OCI-LY3 (cell line): Measurements from ENCODE around the gene TBC1D23.

ENCODE experiments used
- H2AFZ ChIP-seq: fragments of 200-600, 300-600 bp; shearing (Covaris generic); 2 replicates; pipeline ENCODE4 v1.6.0; 2014; ENCODE audit warnings: antibody characterized with exemption, low read depth, low read length
- H3K27ac ChIP-seq: fragments of 200-600, 300-600 bp; sonication (generic); 2 replicates; pipeline ENCODE4 v1.5.1; 2014; ENCODE audit warnings: mild to moderate bottlenecking, low read length, moderate library complexity, mixed read lengths
- H3K27me3 ChIP-seq: fragments of 200-600, 300-600 bp; sonication (generic); 2 replicates; pipeline ENCODE4 v1.6.1; 2014; ENCODE audit warnings: low read depth, low read length, mixed read lengths
- H3K36me3 ChIP-seq: fragments of 200-600, 300-600 bp; sonication (generic); replicated peaks from 2 replicates; pipeline ENCODE3; 2014; ENCODE audit warnings: low read depth, low read length, mixed read lengths
- H3K4me1 ChIP-seq: fragments of 300-600, 200-600 bp; sonication (generic); 2 replicates; pipeline ENCODE4 v1.6.1; 2014; ENCODE audit warnings: low read length, mixed read lengths
- H3K4me2 ChIP-seq: fragments of 200-600, 300-600 bp; sonication (generic); 2 replicates; pipeline ENCODE4 v1.6.1; 2014; ENCODE audit warnings: low read length, mixed read lengths
- H3K4me3 ChIP-seq: fragments of 300-600, 200-600 bp; sonication (generic); 2 replicates; pipeline ENCODE4 v1.5.1; 2014; ENCODE audit warnings: antibody characterized with exemption, mild to moderate bottlenecking, low read length, moderate library complexity
- H3K79me2 ChIP-seq: fragments of 300-600, 200-600 bp; shearing (Covaris generic); 2 replicates; pipeline ENCODE4 v1.6.1; 2014; ENCODE audit warnings: mild to moderate bottlenecking, low read length, mixed read lengths
- H3K9ac ChIP-seq: fragments of 300-600, 200-600 bp; shearing (Covaris generic); 2 replicates; pipeline ENCODE4 v1.6.0; 2014; ENCODE audit warnings: mild to moderate bottlenecking, low read length, moderate library complexity
- H3K9me3 ChIP-seq: fragments of 200-600, 300-600 bp; shearing (Covaris generic); 2 replicates; pipeline ENCODE4 v1.6.1; 2014; ENCODE audit warnings: low read length, mixed read lengths; ENCODE audit not compliant: insufficient read depth
- H4K20me1 ChIP-seq: fragments of 200-600, 300-600 bp; sonication (generic); 2 replicates; pipeline ENCODE4 v1.6.1; 2016; ENCODE audit warnings: low read length, mixed read lengths; ENCODE audit not compliant: insufficient read depth
- CTCF ChIP-seq: fragments of 200-600, 300-600 bp; sonication (generic); IDR thresholded peaks from 2 replicates; pipeline ENCODE4 v1.5.1; 2014; ENCODE audit warnings: antibody characterized with exemption, low read length, low read depth
- EZH2phosphoT487 ChIP-seq: fragments of 200-600 bp; shearing (Covaris generic); IDR thresholded peaks from 2 replicates; pipeline ENCODE4 v1.6.1; 2018; ENCODE audit warnings: antibody characterized with exemption, mixed run types, low read depth

TBC1D23 gene

GRCh38 chr3:100268156-100268555 is 7.4 kb downstream of the TBC1D23 start:
- TF ChIP-seq CTCF, result no peak
- TF ChIP-seq EZH2phosphoT487, result no peak
- H2AFZ ChIP-seq, result no peak overlapping the region
- H3K27me3 ChIP-seq, result no peaks in the 10 kb centered on the region
- no peak overlapping the region for H3K27ac ChIP-seq
- no peaks in the 10 kb centered on the region for H3K9me3 ChIP-seq
- H3K4me1 ChIP-seq, result 0 out of 2 replicates have a peak, but pooled peaks cover 2% of the 10 kb centered on the region
- peaks cover 15% of the 10 kb centered on the region; the same call in 1 of the 2 replicates for H4K20me1 ChIP-seq
- no peak overlapping the region for H3K9ac ChIP-seq
- no peaks in the 10 kb centered on the region for H3K36me3 ChIP-seq
- peaks cover 23% of the 10 kb centered on the region for H3K79me2 ChIP-seq
- H3K4me2 ChIP-seq, result no peak overlapping the region
- no peak overlapping the region for H3K4me3 ChIP-seq

- Histone ChIP-seq H3K9ac (no peak overlapping the region), H3K4me1 (peaks cover 4% of the 10 kb centered on the region), H3K79me2 (peaks cover 18% of the 10 kb centered on the region), H4K20me1 (peaks cover 15% of the 10 kb centered on the region; the same call in 1 of the 2 replicates), H3K4me2 (no peak overlapping the region), H2AFZ (no peak overlapping the region), H3K27ac (no peak overlapping the region), H3K27me3 (no peaks in the 10 kb centered on the region), H3K9me3 (no peaks in the 10 kb centered on the region), H3K36me3 (no peaks in the 10 kb centered on the region), H3K4me3 (no peak overlapping the region)
- no peak for TF ChIP-seq EZH2phosphoT487
- no peak for TF ChIP-seq CTCF
These were observed 8.2 kb downstream of the TBC1D23 start for GRCh38 chr3:100269001-100269400.

- TF ChIP-seq CTCF (no peak), EZH2phosphoT487 (no peak)
- Histone ChIP-seq H4K20me1 (peaks cover 18% of the 10 kb centered on the region; the same call in 1 of the 2 replicates), H3K4me1 (peaks cover 9% of the 10 kb centered on the region), H2AFZ (no peak overlapping the region), H3K27me3 (no peaks in the 10 kb centered on the region), H3K79me2 (peaks cover 14% of the 10 kb centered on the region), H3K27ac (no peak overlapping the region), H3K36me3 (no peaks in the 10 kb centered on the region), H3K4me3 (no peak overlapping the region), H3K9ac (no peak overlapping the region), H3K9me3 (no peaks in the 10 kb centered on the region), H3K4me2 (no peak overlapping the region)
These were observed 8.8 kb downstream of the TBC1D23 start for GRCh38 chr3:100269410-100270214.

GRCh38 chr3:100270215-100270583 is 9.4 kb downstream of the TBC1D23 start:
- no peaks in the 10 kb centered on the region for H3K27me3 ChIP-seq
- no peak overlapping the region for H3K4me2 ChIP-seq
- no peak overlapping the region for H3K27ac ChIP-seq
- no peak overlapping the region for H2AFZ ChIP-seq
- no peak for TF ChIP-seq CTCF
- no peak for TF ChIP-seq EZH2phosphoT487
- peaks cover 9% of the 10 kb centered on the region for H3K79me2 ChIP-seq
- no peaks in the 10 kb centered on the region for H3K36me3 ChIP-seq
- H3K9ac ChIP-seq, result no peak overlapping the region
- peaks cover 18% of the 10 kb centered on the region; the same call in 1 of the 2 replicates for H4K20me1 ChIP-seq
- H3K4me3 ChIP-seq, result no peak overlapping the region
- no peaks in the 10 kb centered on the region for H3K9me3 ChIP-seq
- H3K4me1 ChIP-seq, result peaks cover 9% of the 10 kb centered on the region
